Measurements from ENCODE around the gene SST. TPM values are rescaled to one million over a fixed set of nuclear protein-coding genes. Genes with fewer than 3 reads are reported as not detected.

Gene SST
- total and polyA plus RNA-seq, 12 donors: 0.50 to 101 (median 9.3) TPM; not detected in 3

DNA sequence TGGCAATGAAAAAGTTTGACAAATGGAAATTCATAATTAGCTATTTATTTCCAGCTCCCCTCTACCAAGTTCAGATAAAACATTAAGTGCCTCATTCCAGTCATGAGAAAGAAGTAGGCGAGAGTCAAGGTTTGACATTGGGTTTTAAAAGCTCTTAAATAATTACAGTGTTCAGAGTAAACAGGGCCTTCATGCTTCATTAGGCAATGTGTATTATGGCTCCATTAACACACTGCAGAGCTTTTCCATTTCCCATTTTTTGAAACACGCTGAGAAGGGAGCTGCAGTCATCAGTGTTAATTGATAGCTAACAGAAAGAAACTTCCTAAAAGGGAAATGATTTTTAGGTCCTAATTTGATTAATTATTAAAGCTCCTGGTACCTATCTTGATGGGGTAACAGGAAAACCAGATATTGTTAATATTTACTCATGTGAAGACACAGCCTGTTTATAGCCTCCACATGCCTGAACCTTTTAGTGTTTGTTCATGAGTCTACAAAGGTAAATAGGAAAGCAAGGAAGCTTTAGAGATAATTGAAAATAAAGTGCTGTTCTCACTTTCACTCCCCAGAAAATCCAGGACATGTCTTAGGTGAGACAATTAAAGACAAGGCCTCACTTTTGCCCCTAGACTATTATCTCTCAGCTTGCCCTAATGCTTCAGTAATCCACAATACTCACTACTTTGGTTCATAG is 28.7 kb downstream of the SST start:
- no peak for DNase-seq
- Histone ChIP-seq H3K9me3 (replicated peaks in 1 of 3) (no peaks in the 10 kb centered on the region), H3K27ac (no peak overlapping the region), H3K4me3 (no peak overlapping the region), H3K4me1 (replicated peaks in 1 of 2) (no peaks in the 10 kb centered on the region), H3K27me3 (no peaks in the 10 kb centered on the region), H3K36me3 (replicated peaks in 1 of 2) (no peaks in the 10 kb centered on the region)
- 71 to 92% (median 76%) methylated on average over 2 of the region's 2 CpGs for WGBS, 4 donors
- intact Hi-C loops (cut with DNase I): no loop called here
- TF ChIP-seq POLR2A (IDR thresholded peaks at IDR 0.05): no peak
- TF ChIP-seq, protein P1, sequence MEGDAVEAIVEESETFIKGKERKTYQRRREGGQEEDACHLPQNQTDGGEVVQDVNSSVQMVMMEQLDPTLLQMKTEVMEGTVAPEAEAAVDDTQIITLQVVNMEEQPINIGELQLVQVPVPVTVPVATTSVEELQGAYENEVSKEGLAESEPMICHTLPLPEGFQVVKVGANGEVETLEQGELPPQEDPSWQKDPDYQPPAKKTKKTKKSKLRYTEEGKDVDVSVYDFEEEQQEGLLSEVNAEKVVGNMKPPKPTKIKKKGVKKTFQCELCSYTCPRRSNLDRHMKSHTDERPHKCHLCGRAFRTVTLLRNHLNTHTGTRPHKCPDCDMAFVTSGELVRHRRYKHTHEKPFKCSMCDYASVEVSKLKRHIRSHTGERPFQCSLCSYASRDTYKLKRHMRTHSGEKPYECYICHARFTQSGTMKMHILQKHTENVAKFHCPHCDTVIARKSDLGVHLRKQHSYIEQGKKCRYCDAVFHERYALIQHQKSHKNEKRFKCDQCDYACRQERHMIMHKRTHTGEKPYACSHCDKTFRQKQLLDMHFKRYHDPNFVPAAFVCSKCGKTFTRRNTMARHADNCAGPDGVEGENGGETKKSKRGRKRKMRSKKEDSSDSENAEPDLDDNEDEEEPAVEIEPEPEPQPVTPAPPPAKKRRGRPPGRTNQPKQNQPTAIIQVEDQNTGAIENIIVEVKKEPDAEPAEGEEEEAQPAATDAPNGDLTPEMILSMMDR (IDR thresholded peaks at IDR 0.05): no peak

DNA sequence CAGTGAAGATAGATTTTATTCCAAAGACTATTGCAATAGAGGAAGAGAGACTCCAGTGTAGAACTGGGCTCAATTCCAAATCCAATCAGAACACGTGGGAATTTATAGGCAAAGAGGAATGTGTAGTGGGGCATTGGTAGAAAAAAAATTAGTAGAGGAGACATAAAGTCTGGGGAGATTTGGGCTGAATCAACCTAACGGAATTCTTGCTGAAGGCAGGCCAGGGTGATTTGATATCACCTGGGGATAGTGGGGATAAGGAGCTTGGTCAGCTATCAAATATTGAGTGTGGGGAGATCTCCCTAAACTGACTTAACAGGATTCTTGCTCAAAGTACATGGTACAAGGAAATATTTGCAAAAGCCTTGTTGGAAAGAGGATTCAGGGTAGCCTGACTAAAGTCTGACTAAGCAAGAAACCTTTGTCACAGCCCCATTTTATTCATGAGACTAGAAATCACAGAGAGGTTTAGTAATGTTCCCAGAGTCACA is 29.6 kb downstream of the SST start:
- no peaks in the 10 kb centered on the region for H3K27me3 ChIP-seq
- no peaks in the 10 kb centered on the region for H3K9me3 ChIP-seq (replicated peaks in 1 of 3)
- H3K36me3 ChIP-seq (replicated peaks in 1 of 2): no peaks in the 10 kb centered on the region
- H3K4me1 ChIP-seq (replicated peaks in 1 of 2): no peaks in the 10 kb centered on the region
- intact Hi-C loops (cut with DNase I): no loop called here
- no peak for TF ChIP-seq POLR2A (IDR thresholded peaks at IDR 0.05)
- TF ChIP-seq, protein P1 (IDR thresholded peaks at IDR 0.05): no peak
- H3K27ac ChIP-seq: no peak overlapping the region
- WGBS, 4 donors: 56 to 66% (median 60%) methylated on average over 2 of the region's 2 CpGs
- H3K4me3 ChIP-seq: no peak overlapping the region
- DNase-seq: no peak

DNA sequence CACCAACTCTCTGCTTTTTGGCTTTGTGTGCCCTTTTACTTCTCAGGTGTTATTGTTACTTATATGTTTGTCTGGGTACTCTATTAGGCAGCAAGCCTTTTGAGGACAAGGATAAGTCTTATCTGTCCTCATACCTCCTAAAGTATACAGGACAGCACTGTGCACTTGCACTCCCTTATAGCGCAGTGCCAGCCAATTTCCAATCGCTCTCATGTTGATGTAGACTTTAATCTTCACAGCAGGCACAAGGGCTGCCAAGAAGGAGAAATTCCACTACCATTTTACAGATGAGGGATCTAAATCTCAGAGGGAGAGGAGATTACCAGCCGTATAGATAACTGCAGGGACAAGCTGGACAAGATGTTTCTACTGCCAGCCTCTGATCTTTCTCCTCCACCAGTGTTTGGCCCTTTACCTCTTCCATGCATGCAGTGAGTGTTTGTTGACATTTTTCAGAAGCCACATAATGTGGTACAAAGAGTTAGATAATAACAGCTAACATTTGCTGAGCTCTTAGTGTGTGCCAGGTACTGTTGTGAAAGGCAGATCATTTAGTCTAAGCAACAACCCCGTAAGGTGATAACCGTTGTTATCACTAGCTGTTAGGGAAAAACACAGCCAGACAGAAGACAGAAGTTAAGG is 30.1 kb downstream of the SST start:
- no peak for DNase-seq
- no peak overlapping the region for H3K27ac ChIP-seq
- no peak overlapping the region for H3K4me3 ChIP-seq
- H3K9me3 ChIP-seq (replicated peaks in 1 of 3): no peaks in the 10 kb centered on the region
- no peaks in the 10 kb centered on the region for H3K27me3 ChIP-seq
- no peaks in the 10 kb centered on the region for H3K36me3 ChIP-seq (replicated peaks in 1 of 2)
- intact Hi-C loops (cut with DNase I): no loop called here
- H3K4me1 ChIP-seq (replicated peaks in 1 of 2): no peaks in the 10 kb centered on the region
- TF ChIP-seq, protein P1 (IDR thresholded peaks at IDR 0.05): no peak
- no peak for TF ChIP-seq POLR2A (IDR thresholded peaks at IDR 0.05)
- 63 to 70% (median 69%) methylated on average over 5 of the region's 5 CpGs for WGBS, 4 donors

DNA sequence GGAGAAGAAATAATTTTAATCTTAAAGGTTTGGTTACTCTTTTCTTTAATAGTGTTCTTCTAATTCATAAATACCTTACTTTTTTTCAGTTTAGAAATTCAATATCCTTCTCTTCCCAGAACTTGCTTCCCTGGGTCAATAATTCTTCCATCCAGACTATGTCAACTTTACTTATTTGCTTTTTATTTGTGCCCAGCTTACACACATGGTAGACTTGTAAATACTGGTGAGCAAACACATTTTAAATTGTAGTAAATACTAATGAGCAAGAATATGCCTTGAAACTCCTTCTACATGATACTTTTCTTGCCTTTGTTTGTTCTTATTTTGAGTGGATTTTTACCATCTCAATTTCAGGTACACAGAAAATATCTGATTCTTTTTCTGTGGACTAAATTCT is 33.7 kb downstream of the SST start:
- no peak for DNase-seq
- Histone ChIP-seq H3K27ac (no peak overlapping the region), H3K4me3 (no peak overlapping the region), H3K27me3 (no peaks in the 10 kb centered on the region), H3K4me1 (replicated peaks in 1 of 2) (no peaks in the 10 kb centered on the region), H3K9me3 (replicated peaks in 1 of 3) (no peaks in the 10 kb centered on the region), H3K36me3 (replicated peaks in 1 of 2) (no peaks in the 10 kb centered on the region)
- TF ChIP-seq POLR2A (IDR thresholded peaks at IDR 0.05): no peak
- TF ChIP-seq, protein P1 (IDR thresholded peaks at IDR 0.05): no peak
- intact Hi-C loops (cut with DNase I): no loop called here
